Measurements from ENCODE around the gene UBA6. TPM values are rescaled to one million over a fixed set of nuclear protein-coding genes. Genes with fewer than 3 reads are reported as not detected.

UBA6 gene
- total RNA-seq, 1 experiment from 2014 or later, result 72.2 TPM

- no peaks in the 10 kb centered on the region for H3K36me3 Mint-ChIP-seq (ENCODE audit: insufficient read depth in 1 of 3, low read depth in 3 of 3)
- no peak overlapping the region for H3K14ac ChIP-seq (ENCODE audit: insufficient read depth, low read length)
- H3K79me2 ChIP-seq (ENCODE audit: insufficient read depth, low read length), result no peaks in the 10 kb centered on the region
- H2AK5ac ChIP-seq (ENCODE audit: insufficient read length, low read length), result no peak overlapping the region
- no peak for DNase-seq
- TF ChIP-seq CTCF (conservative IDR thresholded peaks at IDR 0.05), result no peak
- no peak overlapping the region for H3K18ac ChIP-seq (ENCODE audit: insufficient read length, low read depth, low read length)
- no peak overlapping the region for H3T11ph ChIP-seq (ENCODE audit: low read length)
- H3K4me3 Mint-ChIP-seq, result no peak overlapping the region
- H3K9me3 ChIP-seq (ENCODE audit: control insufficient read depth, low read depth, low read length), result no peaks in the 10 kb centered on the region
- H3K4ac ChIP-seq (ENCODE audit: low read depth, low read length), result no peak overlapping the region
- no peak overlapping the region for H2BK20ac ChIP-seq (ENCODE audit: low read depth, low read length, poor library complexity, severe bottlenecking)
- no peak overlapping the region for H3K56ac ChIP-seq (ENCODE audit: insufficient read length, low read depth, low read length)
- H3K27me3 ChIP-seq (ENCODE audit: insufficient read depth, low read length), result no peaks in the 10 kb centered on the region
- H3K79me1 ChIP-seq (ENCODE audit: insufficient read depth, low read depth, low read length, poor library complexity, severe bottlenecking), result no peaks in the 10 kb centered on the region
- H3K23ac ChIP-seq (ENCODE audit: insufficient read length, low read depth, low read length), result no peak overlapping the region
- no peak overlapping the region for H2BK12ac ChIP-seq (ENCODE audit: insufficient read length, low read depth, low read length)
- H3K9ac ChIP-seq (ENCODE audit: extremely low read depth, insufficient read length, low read length), result no peak overlapping the region
- H4K8ac ChIP-seq (replicated peaks; ENCODE audit: insufficient read length, low read depth, low read length), result no peak overlapping the region
- no peak overlapping the region for H3K27ac Mint-ChIP-seq
- H2BK120ac ChIP-seq (ENCODE audit: low read depth, low read length, poor library complexity, severe bottlenecking), result no peak overlapping the region
- no peaks in the 10 kb centered on the region for H3K9me3 Mint-ChIP-seq
- H2BK5ac ChIP-seq (ENCODE audit: insufficient read length, low read length), result no peak overlapping the region
- H3K4me1 Mint-ChIP-seq, result peaks cover 10 to 12% of the 10 kb centered on the region in 2 experiments
- H4K91ac ChIP-seq (ENCODE audit: insufficient read length, low read depth, low read length), result no peak overlapping the region
- no peak overlapping the region for H4K5ac ChIP-seq (ENCODE audit: insufficient read length, low read depth, low read length)
- H3K23me2 ChIP-seq (ENCODE audit: insufficient read length, low read depth, low read length, poor library complexity, severe bottlenecking), result no peaks in the 10 kb centered on the region
- no peaks in the 10 kb centered on the region; the same call in 1 of the 2 replicates for H3K4me1 ChIP-seq (ENCODE audit: insufficient read depth, low read length)
- H4K20me1 ChIP-seq (ENCODE audit: control insufficient read depth, insufficient read depth, insufficient read length), result no peaks in the 10 kb centered on the region
- H3K27ac ChIP-seq (ENCODE audit: insufficient read length, low read depth, low read length), result no peak overlapping the region
- H2AFZ ChIP-seq (ENCODE audit: low read length), result no peak overlapping the region
- H3K4me2 ChIP-seq (ENCODE audit: insufficient read depth, insufficient read length, low read length), result no peak overlapping the region
- H3K27me3 Mint-ChIP-seq (ENCODE audit: low read depth), result no peaks in the 10 kb centered on the region
- no peak overlapping the region for H2BK15ac ChIP-seq (ENCODE audit: low read depth, low read length)
These were observed 127.8 kb downstream of the UBA6 start for GRCh38 chr4:67573193-67573592.

All from H9 (cell line).